ENCODE measurements around the gene PTCSC3.

GRCh38 chr14:36167431-36167830, 9.1 kb downstream of the PTCSC3 start:
- TF ChIP-seq CTCF (IDR thresholded peaks at IDR 0.05) (no peak), POLR2AphosphoS5 (IDR thresholded peaks at IDR 0.05; ENCODE audit: insufficient read depth in 1 of 2, low read depth in 1 of 2) (no peak), POLR2A (IDR thresholded peaks at IDR 0.05) (no peak)
